ENCODE results near the gene PTPRM. TPM values are rescaled to one million over a fixed set of nuclear protein-coding genes. Genes with fewer than 3 reads are reported as not detected.

PTPRM gene
- total and polyA plus RNA-seq, 2 of the 8 experiments (the other 6 are each of a cell fraction or from before 2014, with no cell fraction given): 4.1 to 7.0 TPM

DNA sequence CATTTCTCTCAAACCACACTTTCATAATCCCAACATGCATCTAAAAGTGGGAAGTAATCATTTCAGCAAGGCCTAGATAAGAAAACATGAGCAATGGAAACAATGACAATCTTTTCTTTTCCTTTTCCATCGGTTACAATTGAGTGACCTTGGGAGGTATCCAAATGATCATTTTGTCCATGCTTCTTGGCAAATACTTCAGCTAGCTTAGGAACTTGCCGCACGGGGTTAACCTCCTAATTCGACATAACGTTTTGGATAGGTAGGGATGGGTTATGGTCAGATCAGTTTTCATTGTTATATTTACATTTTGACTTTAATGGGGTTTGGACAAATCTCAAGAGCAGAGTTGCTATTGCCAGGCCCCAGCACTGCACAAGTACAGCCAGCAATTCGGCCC lies 4.6 kb upstream of the PTPRM start:
- Histone ChIP-seq H3K79me2 (ENCODE audit: control insufficient read depth in 1 of 2, insufficient read depth in 2 of 2, low read length in 2 of 2) (no peaks in the 10 kb centered on the region), H2BK120ac (replicated peaks; ENCODE audit: low read depth, low read length) (no peak overlapping the region), H3K4ac (replicated peaks; ENCODE audit: insufficient read length, low read depth, low read length) (no peak overlapping the region), H3K14ac (ENCODE audit: insufficient read length) (no peak overlapping the region), H4K5ac (ENCODE audit: insufficient read length, low read depth, low read length) (no peak overlapping the region), H3K9ac (replicated peaks in 1 of 4; ENCODE audit: extremely low read depth in 1 of 4, low read depth in 3 of 4, low read length in 3 of 4) (no peak overlapping the region), H3K9me3 (ENCODE audit: insufficient read depth in 2 of 2, low read depth in 1 of 2, low read length in 1 of 2) (no peaks in the 10 kb centered on the region), H3K4me2 (ENCODE audit: insufficient read depth in 1 of 2, low read depth in 2 of 2, low read length in 2 of 2) (no peak overlapping the region), H2AFZ (ENCODE audit: low read length) (no peak overlapping the region), H2BK5ac (ENCODE audit: low read depth, low read length) (no peak overlapping the region), H3K36me3 (ENCODE audit: control insufficient read depth in 2 of 4, insufficient read depth in 4 of 4, low read length in 3 of 4) (no peaks in the 10 kb centered on the region), H3K4me1 (replicated peaks in 1 of 4; ENCODE audit: control insufficient read depth in 3 of 4, insufficient read depth in 4 of 4, low read length in 3 of 4) (peaks cover 0 to 5% (median 0%) of the 10 kb centered on the region in 4 experiments; a peak in 1 of 7 replicates), H4K91ac (replicated peaks; ENCODE audit: insufficient read length, low read length) (no peak overlapping the region), H4K20me1 (replicated peaks in 1 of 2; ENCODE audit: control insufficient read depth in 1 of 2, insufficient read depth in 2 of 2, low read length in 2 of 2) (no peaks in the 10 kb centered on the region), H2BK15ac (ENCODE audit: low read length) (no peak overlapping the region), H2AK5ac (ENCODE audit: low read depth, low read length) (no peak overlapping the region), H3K56ac (replicated peaks; ENCODE audit: insufficient read length, low read depth, low read length) (no peak overlapping the region), H3K23me2 (ENCODE audit: low read depth, low read length) (peaks cover 5% of the 10 kb centered on the region; the same call in 1 of the 2 replicates), H4K8ac (ENCODE audit: extremely low read depth, insufficient read depth, low read length) (no peak overlapping the region), H3K27me3 (replicated peaks in 1 of 4; ENCODE audit: control insufficient read depth in 3 of 4, extremely low read depth in 1 of 4, insufficient read depth in 3 of 4, low read length in 3 of 4) (peaks cover 4 to 22% (median 19%) of the 10 kb centered on the region in 4 experiments), H2BK20ac (ENCODE audit: low read length) (no peak overlapping the region), H3K23ac (ENCODE audit: insufficient read length) (no peak overlapping the region), H3K27ac (ENCODE audit: low read depth, low read length) (no peak overlapping the region), H3K18ac (ENCODE audit: extremely low read depth, low read length) (no peak overlapping the region), H3K79me1 (ENCODE audit: low read depth, low read length) (no peaks in the 10 kb centered on the region), H2BK12ac (ENCODE audit: low read depth, low read length) (no peak overlapping the region), H3K4me3 (ENCODE audit: extremely low read depth in 1 of 4, insufficient read depth in 2 of 4, low read depth in 3 of 4, low read length in 4 of 4) (no peak overlapping the region)
- no peak for TF ChIP-seq KDM1A (IDR thresholded peaks at IDR 0.05; ENCODE audit: borderline replicate concordance, low read length)
- no peak for TF ChIP-seq EGR1 (IDR thresholded peaks at IDR 0.05; ENCODE audit: borderline replicate concordance, low read depth, low read length)
- no peak for TF ChIP-seq CEBPB (IDR thresholded peaks at IDR 0.05; ENCODE audit: low read depth, low read length)
- no peak for TF ChIP-seq USF2 (IDR thresholded peaks at IDR 0.05; ENCODE audit: low read length)
- ChIA-PET CTCF (ENCODE audit: partially characterized antibody) (interaction anchor here (1.3 to 1.5 kb wide), 2 partner anchors 38 to 290 kb away, joined by 4 read pairs; no protein-coding TSS in a partner anchor), POLR2A (ENCODE audit: partially characterized antibody) (no interaction called here)
- no peak for FAIRE-seq
- WGBS, 2 experiments (ENCODE audit: extremely low coverage in 1 of 2, insufficient coverage in 1 of 2, insufficient read length in 1 of 2, insufficient replicate concordance in 2 of 2, low coverage in 1 of 2, low lambda C conversion rate in 2 of 2, missing lambda C conversion rate in 1 of 2): 93% methylated on average over 6 of the region's 6 CpGs; no CpG with 5 or more reads in 1 of the 2 experiments
- no peak for DNase-seq (ENCODE audit: low read depth in 1 of 2, low spot score in 2 of 2)
